Liver (tissue), 9 donors: ENCODE results near the gene DHRSX. TPM values are rescaled to one million over a fixed set of nuclear protein-coding genes. Genes with fewer than 3 reads are reported as not detected.

Experiments used
- DNase-seq: peaks from one replicate; pipeline ENCODE4 v3.0.0-alpha.2; 2017; ENCODE audit warnings: low spot score
- H3K27ac ChIP-seq, 2 donors: one replicate each; pipeline ENCODE4 v1.7.0; 2013; ENCODE audit warnings: inconsistent platforms in 2 of 2, low read length in 2 of 2, control low read depth in 1 of 2, low read depth in 1 of 2, mild to moderate bottlenecking in 1 of 2
- H3K27me3 ChIP-seq, 4 donors: one replicate each; pipeline versions ENCODE4 v1.6.1 to v1.7.0; 2013; ENCODE audit warnings: low read length in 3 of 4, inconsistent platforms in 1 of 4, mild to moderate bottlenecking in 1 of 4, moderate library complexity in 1 of 4; ENCODE audit not compliant: control insufficient read depth in 4 of 4, insufficient read depth in 4 of 4
- H3K36me3 ChIP-seq, 4 donors: one replicate each; pipeline versions ENCODE4 v1.6.1 to v1.7.0; 2013; ENCODE audit warnings: low read length in 3 of 4, mild to moderate bottlenecking in 3 of 4, low read depth in 1 of 4, moderate library complexity in 1 of 4; ENCODE audit not compliant: control insufficient read depth in 4 of 4, insufficient read depth in 3 of 4
- H3K4me1 ChIP-seq, 4 donors: one replicate each; pipeline versions ENCODE4 v1.6.1 to v1.7.0; 2013; ENCODE audit warnings: low read length in 3 of 4, mild to moderate bottlenecking in 3 of 4, moderate library complexity in 1 of 4; ENCODE audit not compliant: control insufficient read depth in 4 of 4, insufficient read depth in 4 of 4
- H3K4me3 ChIP-seq, 3 donors: one replicate each; pipeline versions ENCODE4 v1.6.1 to v1.7.0; 2013; ENCODE audit warnings: low read length in 3 of 3, control low read depth in 1 of 3, low read depth in 1 of 3, mild to moderate bottlenecking in 1 of 3
- H3K9ac ChIP-seq, 2 donors: one replicate each; pipeline ENCODE4 v1.7.0; 2013; ENCODE audit warnings: low read length in 2 of 2, mild to moderate bottlenecking in 2 of 2, moderate library complexity in 2 of 2, control low read depth in 1 of 2, low read depth in 1 of 2
- H3K9me3 ChIP-seq, 4 donors: one replicate each; pipeline versions ENCODE4 v1.6.1 to v1.7.0; 2013; ENCODE audit warnings: low read length in 3 of 4; ENCODE audit not compliant: control insufficient read depth in 4 of 4
- ATF3 ChIP-seq: IDR thresholded peaks from 2 replicates; pipeline ENCODE4 v1.6.1; 2016; ENCODE audit warnings: antibody characterized with exemption
- CTCF ChIP-seq: fragments of 150-350 bp; IDR thresholded peaks from 2 replicates; pipeline ENCODE4 v1.5.1; 2017; ENCODE audit warnings: improper control_type of control experiment, low read depth, low read length; ENCODE audit not compliant: missing input control
- EGR1 ChIP-seq, 2 donors: IDR thresholded peaks; 2 replicates each; pipeline ENCODE4 v1.6.1; 2016 to 2018; ENCODE audit warnings: antibody characterized with exemption in 2 of 2, low read depth in 2 of 2
- FOXA1 ChIP-seq: IDR thresholded peaks from 2 replicates; pipeline ENCODE4 v1.6.1; 2016; ENCODE audit warnings: antibody characterized with exemption
- FOXA2 ChIP-seq: IDR thresholded peaks from 2 replicates; pipeline ENCODE4 v1.6.1; 2016; ENCODE audit warnings: antibody characterized with exemption
- GABPA ChIP-seq, 2 donors: IDR thresholded peaks in 1 of 2; conservative IDR thresholded peaks in 1 of 2; 2 replicates each; pipeline ENCODE4 v1.6.1; 2016; ENCODE audit warnings: antibody characterized with exemption in 2 of 2, mild to moderate bottlenecking in 1 of 2, moderate library complexity in 1 of 2
- HNF4A ChIP-seq, 2 donors: conservative IDR thresholded peaks; 2 replicates each; pipeline ENCODE4 v1.6.1; 2016; ENCODE audit warnings: antibody characterized with exemption in 2 of 2, mild to moderate bottlenecking in 2 of 2
- HNF4G ChIP-seq: IDR thresholded peaks from 2 replicates; pipeline ENCODE4 v1.6.1; 2016; ENCODE audit warnings: antibody characterized with exemption
- JUND ChIP-seq, 2 donors: IDR thresholded peaks; 2 replicates each; pipeline ENCODE4 v1.6.1; 2016; ENCODE audit warnings: antibody characterized with exemption in 2 of 2
- MAX ChIP-seq: IDR thresholded peaks from 2 replicates; pipeline ENCODE4 v1.6.1; 2016; ENCODE audit warnings: antibody characterized with exemption
- NR2F2 ChIP-seq: IDR thresholded peaks from 2 replicates; pipeline ENCODE4 v1.6.1; 2016; ENCODE audit warnings: antibody characterized with exemption
- RAD21 ChIP-seq, 2 donors: IDR thresholded peaks; 2 replicates each; pipeline ENCODE4 v1.6.1; 2016; ENCODE audit warnings: antibody characterized with exemption in 2 of 2, mild to moderate bottlenecking in 2 of 2
- REST ChIP-seq: IDR thresholded peaks from 2 replicates; pipeline ENCODE4 v1.6.1; 2016; ENCODE audit warnings: antibody characterized with exemption, mild to moderate bottlenecking
- RXRA ChIP-seq, 2 donors: IDR thresholded peaks; 2 replicates each; pipeline ENCODE4 v1.6.1; 2017 to 2018; ENCODE audit warnings: antibody characterized with exemption in 2 of 2, mild to moderate bottlenecking in 1 of 2
- SP1 ChIP-seq: IDR thresholded peaks from 2 replicates; pipeline ENCODE4 v1.6.1; 2018; ENCODE audit warnings: antibody characterized with exemption, mild to moderate bottlenecking
- TAF1 ChIP-seq: conservative IDR thresholded peaks from 2 replicates; pipeline ENCODE4 v1.6.1; 2016; ENCODE audit warnings: antibody characterized with exemption, mild to moderate bottlenecking
- YY1 ChIP-seq: IDR thresholded peaks from 2 replicates; pipeline ENCODE4 v1.6.1; 2016; ENCODE audit warnings: antibody characterized with exemption, mild to moderate bottlenecking
- ZBTB33 ChIP-seq: IDR thresholded peaks from 2 replicates; pipeline ENCODE4 v1.6.1; 2016; ENCODE audit warnings: antibody characterized with exemption
- WGBS: extraction: QIAGEN DNeasy Blood & Tissue Kit; methylation state at CpG from one replicate; pipeline ENCODE4 v1.1.7; 2013; 5-methylcytosine and 5-hydroxymethylcytosine counted together
- polyA plus RNA-seq, 2 donors: library from polyadenylated mRNA; stranded (reverse) in 1 of 2; unstranded in 1 of 2; fragments of 200-250 nt in 1 of 2; fragments of >200 nt in 1 of 2; fragmentation: Nextera tagmentation in 1 of 2; extraction: Ambion mirVana in 1 of 2; gene quantifications; one replicate each; pipeline versions ENCODE4 v1.2.1 to v1.2.3, GENCODE V29; 2013 to 2015
- total RNA-seq, 2 donors: library from RNA; depleted of rRNA; stranded (reverse); fragments of >200 nt; gene quantifications; one replicate each; pipeline ENCODE4 v1.2.3, GENCODE V29; 2014
- donor health status: healthy.
- donor health status: healthy.
- donor health status: healthy.
- donor health status: healthy.
- donor health status: healthy.

Gene DHRSX
- total and polyA plus RNA-seq, 4 donors: 17.2 to 35.2 (median 23.3) TPM

- no peak for TF ChIP-seq MAX
- no peak for TF ChIP-seq RAD21 (IDR thresholded peaks at IDR 0.05)
- TF ChIP-seq SP1: no peak
- TF ChIP-seq YY1: no peak
- TF ChIP-seq HNF4A (conservative IDR thresholded peaks at IDR 0.05): no peak
These were observed 249.6 kb downstream of the DHRSX start (continued) for GRCh38 chrX:2251211-2251610.

- no peak overlapping the region for H3K4me3 ChIP-seq
- no peaks in the 10 kb centered on the region for H3K27me3 ChIP-seq
- TF ChIP-seq CTCF (no peak), FOXA1 (no peak), HNF4A (conservative IDR thresholded peaks at IDR 0.05) (no peak), ZBTB33 (no peak), NR2F2 (no peak), HNF4G (no peak), MAX (no peak), FOXA2 (no peak), RXRA (IDR thresholded peaks at IDR 0.05) (no peak), YY1 (no peak), GABPA (IDR thresholded peaks at IDR 0.05 in 1 of 2, conservative IDR thresholded peaks at IDR 0.05 in 1 of 2) (no peak), RAD21 (IDR thresholded peaks at IDR 0.05) (no peak), EGR1 (IDR thresholded peaks at IDR 0.05; ENCODE audit: low read depth in 2 of 2) (no peak), SP1 (no peak), JUND (IDR thresholded peaks at IDR 0.05) (no peak), REST (no peak), ATF3 (no peak), TAF1 (no peak)
- H3K4me1 ChIP-seq: no peaks in the 10 kb centered on the region
- peaks cover 0 to 13% (median 2%) of the 10 kb centered on the region in 4 donors for H3K36me3 ChIP-seq
- no peaks in the 10 kb centered on the region for H3K9me3 ChIP-seq
- H3K27ac ChIP-seq: no peak overlapping the region
- DNase-seq: no peak
- no peak overlapping the region for H3K9ac ChIP-seq
- WGBS: 90% methylated on average over 12 of the region's 12 CpGs
These were observed 256.8 kb downstream of the DHRSX start for GRCh38 chrX:2243913-2244460.
